HFFc6 (cell line): Measurements from ENCODE around the gene SOX3. TPM values are rescaled to one million over a fixed set of nuclear protein-coding genes. Genes with fewer than 3 reads are reported as not detected.

Source experiments
- DNase-seq: peaks from one replicate; pipeline ENCODE4 v3.0.0-alpha.2; 2018
- H3K27ac Mint-ChIP-seq: 2 replicates; pipeline ENCODE4 v1.8.0; 2020; ENCODE audit warnings: mild to moderate bottlenecking, mixed read lengths
- H3K27me3 Mint-ChIP-seq: 2 replicates; pipeline ENCODE4 v1.8.0; 2021; ENCODE audit warnings: mild to moderate bottlenecking, moderate library complexity, mixed read lengths; ENCODE audit not compliant: insufficient read depth
- H3K36me3 Mint-ChIP-seq: 2 replicates; pipeline ENCODE4 v1.8.0; 2021; ENCODE audit warnings: low read depth, mixed read lengths
- H3K4me1 Mint-ChIP-seq: 2 replicates; pipeline ENCODE4 v1.8.0; 2020; ENCODE audit warnings: low read depth, mixed read lengths
- H3K4me3 Mint-ChIP-seq: 2 replicates; pipeline ENCODE4 v1.8.0; 2020; ENCODE audit warnings: mild to moderate bottlenecking, moderate library complexity, mixed read lengths
- H3K9me3 Mint-ChIP-seq: 2 replicates; pipeline ENCODE4 v1.8.0; 2020; ENCODE audit warnings: mild to moderate bottlenecking, mixed read lengths
- total RNA-seq, 6 experiments: library from RNA; stranded (reverse); fragmentation: NEBNext Ultra II Directional; extraction: Animal tissue kit (Norgen Biotek cat#: 25700); gene quantifications; 2 replicates in 1 of 6; 3 replicates in 5 of 6; pipeline ENCODE4 v1.2.3, GENCODE V29; 2021
- TF ChIP-seq, protein P1 (sequence below): fragments of 200-600 bp; sonication (generic); IDR thresholded peaks from 2 replicates; pipeline ENCODE4 v1.5.0; 2021; ENCODE audit warnings: antibody characterized with exemption, mild to moderate bottlenecking

The SOX3 gene
- total RNA-seq, 6 experiments from 2014 or later, result not detected

- Mint-ChIP-seq H3K27me3 (peaks cover 25% of the 10 kb centered on the region), H3K27ac (no peak overlapping the region), H3K4me1 (no peaks in the 10 kb centered on the region), H3K36me3 (no peaks in the 10 kb centered on the region), H3K9me3 (peaks cover 4% of the 10 kb centered on the region), H3K4me3 (no peak overlapping the region)
- TF ChIP-seq, protein P1, sequence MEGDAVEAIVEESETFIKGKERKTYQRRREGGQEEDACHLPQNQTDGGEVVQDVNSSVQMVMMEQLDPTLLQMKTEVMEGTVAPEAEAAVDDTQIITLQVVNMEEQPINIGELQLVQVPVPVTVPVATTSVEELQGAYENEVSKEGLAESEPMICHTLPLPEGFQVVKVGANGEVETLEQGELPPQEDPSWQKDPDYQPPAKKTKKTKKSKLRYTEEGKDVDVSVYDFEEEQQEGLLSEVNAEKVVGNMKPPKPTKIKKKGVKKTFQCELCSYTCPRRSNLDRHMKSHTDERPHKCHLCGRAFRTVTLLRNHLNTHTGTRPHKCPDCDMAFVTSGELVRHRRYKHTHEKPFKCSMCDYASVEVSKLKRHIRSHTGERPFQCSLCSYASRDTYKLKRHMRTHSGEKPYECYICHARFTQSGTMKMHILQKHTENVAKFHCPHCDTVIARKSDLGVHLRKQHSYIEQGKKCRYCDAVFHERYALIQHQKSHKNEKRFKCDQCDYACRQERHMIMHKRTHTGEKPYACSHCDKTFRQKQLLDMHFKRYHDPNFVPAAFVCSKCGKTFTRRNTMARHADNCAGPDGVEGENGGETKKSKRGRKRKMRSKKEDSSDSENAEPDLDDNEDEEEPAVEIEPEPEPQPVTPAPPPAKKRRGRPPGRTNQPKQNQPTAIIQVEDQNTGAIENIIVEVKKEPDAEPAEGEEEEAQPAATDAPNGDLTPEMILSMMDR, result no peak
- no peak for DNase-seq
Observed at GRCh38 chrX:140503238-140503601, 1.6 kb downstream of the SOX3 start.

GRCh38 chrX:140502491-140503237 lies 2.2 kb downstream of the SOX3 start:
- Mint-ChIP-seq H3K9me3 (peaks cover 4% of the 10 kb centered on the region), H3K27ac (no peak overlapping the region), H3K4me1 (no peaks in the 10 kb centered on the region), H3K36me3 (no peaks in the 10 kb centered on the region), H3K4me3 (no peak overlapping the region; the same call in 1 of the 2 replicates), H3K27me3 (peaks cover 25% of the 10 kb centered on the region)
- no peak for DNase-seq
- TF ChIP-seq, protein P1, result no peak

- peaks cover 22% of the 10 kb centered on the region for H3K27me3 Mint-ChIP-seq
- H3K27ac Mint-ChIP-seq, result no peak overlapping the region
- no peak overlapping the region for H3K4me3 Mint-ChIP-seq
- no peaks in the 10 kb centered on the region for H3K36me3 Mint-ChIP-seq
- H3K9me3 Mint-ChIP-seq, result peaks cover 4% of the 10 kb centered on the region
- H3K4me1 Mint-ChIP-seq, result no peaks in the 10 kb centered on the region
- no peak for DNase-seq
- TF ChIP-seq, protein P1, result no peak
Observed at GRCh38 chrX:140501940-140502468, 2.9 kb downstream of the SOX3 start.

DNA sequence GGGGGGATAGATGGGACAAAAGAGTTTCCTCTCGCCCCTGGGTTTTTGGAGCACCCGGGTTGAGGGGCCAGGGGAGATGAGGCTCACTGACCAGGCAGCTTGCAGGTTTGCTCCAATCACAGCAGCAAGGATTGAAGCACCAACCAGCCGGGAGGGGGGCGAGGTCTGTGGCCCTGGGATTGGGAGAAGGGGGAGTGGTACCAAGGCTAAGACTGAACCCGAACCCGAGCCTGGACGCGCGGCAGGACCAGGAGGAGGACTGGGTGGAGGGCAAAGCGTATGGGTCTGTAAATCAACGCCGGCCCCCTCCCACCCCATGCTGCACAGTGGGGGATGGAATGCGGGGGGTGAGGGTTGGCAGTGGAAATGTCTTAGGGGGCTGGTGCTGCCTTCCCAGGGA lies 3.5 kb downstream of the SOX3 start:
- Mint-ChIP-seq H3K9me3 (peaks cover 4% of the 10 kb centered on the region), H3K36me3 (no peaks in the 10 kb centered on the region), H3K4me1 (no peaks in the 10 kb centered on the region), H3K4me3 (no peak overlapping the region), H3K27me3 (peaks cover 17% of the 10 kb centered on the region), H3K27ac (no peak overlapping the region)
- no peak for DNase-seq
- TF ChIP-seq, protein P1, result no peak

- peaks cover 14% of the 10 kb centered on the region for H3K27me3 Mint-ChIP-seq
- DNase-seq, result no peak
- no peak overlapping the region for H3K27ac Mint-ChIP-seq
- H3K9me3 Mint-ChIP-seq, result peaks cover 4% of the 10 kb centered on the region
- TF ChIP-seq, protein P1, result no peak
- no peaks in the 10 kb centered on the region for H3K4me1 Mint-ChIP-seq
- no peak overlapping the region for H3K4me3 Mint-ChIP-seq
- no peaks in the 10 kb centered on the region for H3K36me3 Mint-ChIP-seq
Observed at GRCh38 chrX:140500441-140500840, 4.4 kb downstream of the SOX3 start.
